NCI-H2107 (cell line): ENCODE measurements around the gene HOXB9.
A peak's percentile ranks its signal among the peaks of the same experiment; 100 is the strongest.

Experiments
- DNase-seq: peaks from one replicate; lab custom pipeline; 2025; lab: John Stamatoyannopoulos, UW

The HOXB9 gene

GRCh38 chr17:48624118-48624517, 2.0 kb downstream of the HOXB9 start:
- no peak for DNase-seq

DNA sequence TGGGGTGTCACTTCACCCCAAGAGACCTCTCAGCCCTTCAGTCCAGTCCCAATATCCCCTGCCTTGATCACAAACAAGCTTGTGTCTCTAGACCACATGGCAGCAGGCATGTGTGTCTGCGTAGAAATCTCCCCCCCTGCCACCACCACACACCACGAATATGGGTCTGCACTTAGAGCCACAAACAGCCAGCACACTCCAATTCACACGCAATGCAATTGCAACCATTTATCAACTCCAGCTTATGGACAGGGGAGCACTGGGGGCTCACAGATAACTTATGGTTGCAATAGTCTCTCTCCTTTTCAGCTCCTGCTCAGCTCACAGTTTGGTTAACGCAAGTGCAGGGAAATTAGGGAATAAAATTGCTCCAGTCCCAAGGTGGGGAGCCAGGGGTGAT, 2.6 kb downstream of the HOXB9 start:
- DNase-seq: no peak

- no peak for DNase-seq
Measured at GRCh38 chr17:48622857-48623256, 3.3 kb downstream of the HOXB9 start.

DNA sequence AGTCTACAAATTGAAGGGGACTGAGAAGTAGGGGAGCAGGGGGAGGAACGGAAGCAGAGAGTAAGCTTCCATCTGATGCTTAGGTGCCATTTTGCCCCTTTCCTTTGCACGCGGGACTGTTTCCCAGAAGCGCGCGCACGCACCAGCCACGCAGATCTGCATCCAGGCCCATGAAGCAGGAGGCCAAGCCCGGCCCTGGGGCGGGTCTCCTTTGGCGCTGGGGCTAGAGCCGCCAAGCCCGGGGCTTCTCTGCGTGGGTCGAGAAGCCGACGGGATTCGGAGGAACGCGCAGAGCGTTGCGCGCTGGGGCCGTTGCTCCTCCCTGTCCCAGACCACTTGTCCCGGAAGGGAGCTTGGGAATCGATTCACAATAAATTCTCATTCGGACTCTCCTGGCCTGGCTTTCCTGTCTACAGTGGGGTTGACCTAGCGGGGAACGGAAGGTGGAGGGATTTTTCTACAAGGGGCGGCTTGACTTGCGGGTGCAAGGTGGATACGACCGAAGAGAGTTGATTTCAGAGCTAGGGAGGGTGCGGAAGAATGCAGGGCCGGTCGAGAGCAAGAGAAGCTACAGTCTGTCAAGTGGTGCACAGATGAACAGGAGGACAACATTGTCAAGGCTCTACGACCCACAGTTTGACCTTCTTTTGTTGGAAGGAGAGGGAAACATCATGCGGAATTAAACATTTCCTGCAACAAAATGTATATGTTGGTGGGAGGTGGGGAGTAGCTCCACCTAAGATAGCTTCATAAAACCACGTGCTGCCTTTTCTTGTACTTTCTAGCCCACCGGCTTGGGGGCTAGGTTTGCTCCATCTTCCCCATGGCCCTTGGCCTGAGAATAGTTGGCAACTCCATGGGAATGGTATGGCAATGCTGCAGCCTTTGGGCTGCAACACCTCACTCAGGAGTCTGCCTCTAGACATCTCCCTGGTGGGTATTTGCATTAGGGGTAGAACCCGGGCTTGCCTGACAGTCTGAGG, 4.5 kb downstream of the HOXB9 start:
- no peak for DNase-seq

GRCh38 chr17:48620461-48621139, 5.6 kb downstream of the HOXB9 start:
- no peak for DNase-seq

GRCh38 chr17:48619826-48620449, 6.2 kb downstream of the HOXB9 start:
- no peak for DNase-seq

GRCh38 chr17:48618256-48618896, 7.8 kb downstream of the HOXB9 start:
- peak; percentile 82 for DNase-seq

- no peak for DNase-seq
Measured at GRCh38 chr17:48617471-48618255, 8.5 kb downstream of the HOXB9 start.

- no peak for DNase-seq
Measured at GRCh38 chr17:48616717-48617470, 9.3 kb downstream of the HOXB9 start.

DNA sequence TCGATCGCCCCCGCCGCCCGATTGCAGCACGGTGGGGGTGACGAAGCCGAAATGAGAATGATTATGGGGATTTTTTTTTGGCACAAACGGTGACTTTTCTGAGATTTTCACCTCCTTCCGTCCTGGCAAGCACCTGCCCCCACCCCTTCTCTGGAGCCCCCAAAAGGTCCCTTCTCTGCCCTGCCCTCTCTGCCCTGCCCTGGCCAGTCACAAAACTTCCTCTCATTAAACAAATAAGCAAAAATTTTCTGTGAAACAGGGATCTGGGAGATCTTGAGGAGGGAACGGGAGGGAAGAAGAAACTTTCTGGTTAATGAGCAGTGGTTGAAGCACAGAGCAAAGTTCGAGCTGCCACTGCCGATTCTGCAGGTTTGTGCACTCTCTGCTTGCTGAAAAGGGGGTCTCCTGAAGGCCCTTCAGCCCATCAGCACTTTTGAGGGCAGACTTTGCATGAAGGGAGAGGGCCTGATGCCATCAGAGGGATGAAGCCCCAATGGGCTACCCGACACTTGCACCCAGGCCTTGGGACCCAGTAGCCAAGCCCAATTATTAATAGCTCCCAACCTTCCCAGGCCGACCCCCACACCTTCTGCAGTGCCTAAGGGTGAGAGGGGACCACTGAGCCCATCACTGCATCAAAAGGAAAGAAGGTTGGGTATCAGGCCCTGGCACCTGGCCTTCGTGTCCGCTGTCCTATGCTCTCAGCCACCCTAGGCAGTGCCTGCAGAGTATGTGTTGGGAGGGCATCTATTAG, 10.0 kb downstream of the HOXB9 start:
- DNase-seq: no peak

GRCh38 chr17:48615047-48615962, 10.9 kb downstream of the HOXB9 start, which contains the start of gene HOXB8:
TSS of gene HOXB8 (minus strand) at chr17:48615292. CDS start at chr17:48614704, 588 bp downstream.
- DNase-seq: no peak

GRCh38 chr17:48613862-48614694, 12.1 kb downstream of the HOXB9 start:
- no peak for DNase-seq

- DNase-seq: no peak
Measured at GRCh38 chr17:48612854-48613691, 13.1 kb downstream of the HOXB9 start.

DNA sequence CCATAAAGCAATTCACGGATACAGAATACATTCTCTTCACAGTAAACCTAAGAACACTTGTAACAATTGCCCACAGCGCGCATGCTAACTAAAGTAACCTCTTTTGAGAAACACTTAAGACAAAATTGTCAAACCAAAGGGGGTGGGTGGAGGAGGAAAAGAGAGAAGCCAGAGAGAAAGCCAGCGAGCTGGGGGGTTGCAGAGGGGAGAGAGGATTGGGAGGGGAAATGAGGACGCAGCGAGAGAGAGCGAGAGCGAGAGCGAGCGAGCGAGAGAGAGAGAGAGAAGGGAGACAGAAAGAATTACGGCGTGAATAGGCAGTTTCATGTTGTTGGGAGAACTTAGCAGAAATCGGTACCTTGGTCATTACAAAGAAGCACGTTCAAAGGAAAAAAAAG, 13.7 kb downstream of the HOXB9 start:
- no peak for DNase-seq

GRCh38 chr17:48611681-48612455, 14.3 kb downstream of the HOXB9 start:
- DNase-seq: peak; percentile 80

DNA sequence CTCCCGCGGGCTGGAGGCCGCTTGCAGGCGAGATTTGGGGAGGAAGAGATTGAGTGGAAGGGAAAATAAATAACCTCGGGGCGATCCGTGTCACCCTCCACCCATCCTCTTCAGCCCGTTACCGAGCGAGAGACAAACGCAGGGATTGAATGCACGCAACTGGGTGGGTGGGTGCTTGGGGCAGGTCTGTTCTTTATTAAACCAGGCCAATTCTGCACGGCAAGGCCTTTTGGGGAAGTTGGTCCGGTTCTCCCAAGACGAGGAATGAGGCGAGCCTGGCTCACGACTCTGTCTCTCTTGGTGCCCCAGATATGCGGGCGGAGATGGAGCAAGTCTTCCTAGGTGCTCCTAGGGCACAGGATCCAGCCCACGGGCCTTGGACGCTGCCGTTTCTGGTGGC, 14.9 kb downstream of the HOXB9 start:
- DNase-seq: no peak
